GM12872 (cell line): ENCODE data around the gene ULK3.

ENCODE experiments used
- TF ChIP-seq, protein P1 (sequence below): IDR thresholded peaks from 3 replicates; pipeline ENCODE4 v1.5.1; 2011; ENCODE audit warnings: low read depth, mild to moderate bottlenecking, low read length, moderate library complexity; ENCODE audit not compliant: insufficient read depth

Gene ULK3

DNA sequence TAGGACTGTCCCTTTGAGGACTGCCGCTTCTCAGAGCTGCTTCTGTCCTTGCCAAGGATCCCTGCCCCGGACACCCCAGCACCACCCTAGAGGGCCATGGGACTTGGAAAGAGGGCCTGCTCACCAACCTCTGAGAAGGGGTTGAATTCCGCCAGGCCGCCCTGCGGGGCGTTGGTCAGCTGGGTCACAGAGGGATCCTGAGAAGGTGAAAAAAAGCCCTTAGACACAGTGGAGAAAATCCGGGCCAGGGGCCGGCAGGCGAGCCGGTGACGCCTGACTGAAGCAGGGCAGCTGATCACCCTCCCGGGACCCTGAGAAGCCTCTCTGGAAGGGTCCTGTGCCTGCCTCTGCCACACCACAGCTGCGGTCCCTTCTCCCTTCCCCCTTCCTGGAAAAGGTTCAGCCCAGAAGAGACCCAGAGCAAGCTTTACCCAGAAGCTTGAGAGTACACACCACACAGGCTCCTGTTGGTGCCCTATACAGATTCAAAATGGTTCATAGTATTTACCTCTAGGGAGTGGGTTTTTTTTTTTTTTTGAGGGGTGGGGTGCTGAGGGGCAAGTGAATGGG, 11.6 kb upstream of the ULK3 start:
- TF ChIP-seq, protein P1, sequence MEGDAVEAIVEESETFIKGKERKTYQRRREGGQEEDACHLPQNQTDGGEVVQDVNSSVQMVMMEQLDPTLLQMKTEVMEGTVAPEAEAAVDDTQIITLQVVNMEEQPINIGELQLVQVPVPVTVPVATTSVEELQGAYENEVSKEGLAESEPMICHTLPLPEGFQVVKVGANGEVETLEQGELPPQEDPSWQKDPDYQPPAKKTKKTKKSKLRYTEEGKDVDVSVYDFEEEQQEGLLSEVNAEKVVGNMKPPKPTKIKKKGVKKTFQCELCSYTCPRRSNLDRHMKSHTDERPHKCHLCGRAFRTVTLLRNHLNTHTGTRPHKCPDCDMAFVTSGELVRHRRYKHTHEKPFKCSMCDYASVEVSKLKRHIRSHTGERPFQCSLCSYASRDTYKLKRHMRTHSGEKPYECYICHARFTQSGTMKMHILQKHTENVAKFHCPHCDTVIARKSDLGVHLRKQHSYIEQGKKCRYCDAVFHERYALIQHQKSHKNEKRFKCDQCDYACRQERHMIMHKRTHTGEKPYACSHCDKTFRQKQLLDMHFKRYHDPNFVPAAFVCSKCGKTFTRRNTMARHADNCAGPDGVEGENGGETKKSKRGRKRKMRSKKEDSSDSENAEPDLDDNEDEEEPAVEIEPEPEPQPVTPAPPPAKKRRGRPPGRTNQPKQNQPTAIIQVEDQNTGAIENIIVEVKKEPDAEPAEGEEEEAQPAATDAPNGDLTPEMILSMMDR, result no peak

DNA sequence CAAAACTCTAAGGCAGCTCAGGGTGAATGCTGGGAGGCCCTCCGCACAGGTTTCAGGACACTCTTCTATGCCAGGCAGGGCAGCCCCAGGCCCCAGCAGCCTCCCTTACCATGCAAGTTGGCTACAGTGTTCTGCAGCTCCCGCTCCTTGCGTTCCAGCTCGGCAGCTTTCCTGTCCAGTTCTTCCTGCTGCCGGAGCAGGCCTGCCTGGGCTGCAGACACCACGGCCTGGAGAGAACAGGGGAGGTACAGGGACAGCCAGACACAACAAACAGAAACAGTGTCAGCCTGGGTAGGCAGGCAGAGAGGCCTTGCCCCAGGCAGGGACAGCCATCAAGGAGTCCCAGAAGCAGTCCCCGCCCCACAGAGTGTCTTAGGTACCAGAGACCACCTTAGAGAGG, 9.0 kb upstream of the ULK3 start:
- TF ChIP-seq, protein P1, result no peak

DNA sequence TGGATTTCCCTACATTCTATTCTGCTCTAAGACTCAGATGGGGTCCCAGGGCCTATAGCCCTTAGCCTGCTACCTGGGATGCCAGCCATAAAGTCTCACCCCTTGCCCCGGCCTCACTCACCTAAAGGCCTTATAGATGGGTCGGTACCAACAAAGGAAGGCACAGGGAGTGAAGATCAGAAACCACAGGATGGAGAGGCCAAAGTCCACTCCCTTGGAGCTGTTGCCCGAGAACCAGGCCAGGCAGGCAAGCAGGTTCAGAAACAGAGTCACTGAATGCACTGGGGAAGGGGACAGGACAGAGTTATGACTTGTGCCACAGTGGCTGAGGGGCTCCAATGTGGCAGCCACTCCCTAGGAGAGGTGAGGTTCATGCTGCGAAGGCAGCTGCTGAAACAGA, 7.4 kb upstream of the ULK3 start:
- TF ChIP-seq, protein P1, result no peak

DNA sequence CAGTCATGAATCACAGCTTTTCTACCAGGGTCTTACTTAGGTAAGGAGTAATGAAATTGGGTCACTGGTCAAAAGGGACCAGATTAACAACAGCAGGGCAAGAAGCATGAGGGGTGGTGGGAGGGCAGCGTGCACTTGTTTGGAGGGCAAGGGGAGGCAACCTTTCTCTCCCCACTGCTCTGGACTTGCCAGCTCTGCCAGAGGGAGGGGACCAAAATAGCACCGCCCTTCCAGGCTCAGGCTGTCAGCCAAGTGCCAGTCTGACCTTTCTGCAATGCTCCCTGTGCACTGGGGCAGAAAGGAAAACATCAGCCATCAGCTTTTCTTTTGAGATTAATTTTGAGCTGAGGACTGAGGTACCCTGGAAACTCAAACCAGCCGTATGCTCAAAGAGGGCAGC, 4.5 kb upstream of the ULK3 start:
- TF ChIP-seq, protein P1, result no peak

DNA sequence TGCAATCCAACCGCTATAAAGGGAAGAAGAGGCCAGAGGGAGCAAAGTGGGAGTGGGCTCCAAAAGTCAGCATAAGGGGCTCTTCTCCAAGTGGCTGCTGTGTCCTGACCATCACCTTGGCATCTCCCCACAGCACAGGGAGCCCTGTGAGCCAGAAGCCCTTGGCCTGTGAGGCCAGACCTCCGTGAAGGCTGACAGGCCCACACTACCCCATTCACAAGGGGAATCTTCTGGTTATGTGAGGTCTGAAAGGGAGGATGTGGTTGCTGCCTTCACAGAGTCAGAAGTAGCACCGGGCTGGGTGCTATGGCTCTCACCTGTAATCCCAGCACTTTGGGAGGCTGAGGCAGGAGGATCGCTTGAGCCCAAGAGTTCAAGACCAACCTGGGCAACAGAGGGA, 2.6 kb upstream of the ULK3 start:
- TF ChIP-seq, protein P1, result no peak

DNA sequence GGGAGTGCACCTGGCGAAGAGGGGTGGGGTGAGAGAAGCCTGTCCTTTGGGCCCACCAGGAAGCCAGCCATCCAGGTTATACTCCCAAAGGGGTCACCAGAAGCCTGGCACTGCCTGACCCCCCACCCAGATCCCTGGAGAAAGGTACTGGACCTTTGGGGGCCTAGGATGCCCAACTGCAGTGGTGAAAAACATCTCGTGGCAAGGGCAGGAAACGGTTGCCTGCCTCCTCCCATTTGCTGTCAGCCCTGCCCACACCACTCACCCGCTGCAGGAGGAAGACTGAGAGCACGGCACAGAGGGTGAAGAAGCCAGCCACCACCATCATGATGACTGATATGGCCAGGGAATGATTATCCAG, 2.2 kb upstream of the ULK3 start:
- TF ChIP-seq, protein P1, result no peak

DNA sequence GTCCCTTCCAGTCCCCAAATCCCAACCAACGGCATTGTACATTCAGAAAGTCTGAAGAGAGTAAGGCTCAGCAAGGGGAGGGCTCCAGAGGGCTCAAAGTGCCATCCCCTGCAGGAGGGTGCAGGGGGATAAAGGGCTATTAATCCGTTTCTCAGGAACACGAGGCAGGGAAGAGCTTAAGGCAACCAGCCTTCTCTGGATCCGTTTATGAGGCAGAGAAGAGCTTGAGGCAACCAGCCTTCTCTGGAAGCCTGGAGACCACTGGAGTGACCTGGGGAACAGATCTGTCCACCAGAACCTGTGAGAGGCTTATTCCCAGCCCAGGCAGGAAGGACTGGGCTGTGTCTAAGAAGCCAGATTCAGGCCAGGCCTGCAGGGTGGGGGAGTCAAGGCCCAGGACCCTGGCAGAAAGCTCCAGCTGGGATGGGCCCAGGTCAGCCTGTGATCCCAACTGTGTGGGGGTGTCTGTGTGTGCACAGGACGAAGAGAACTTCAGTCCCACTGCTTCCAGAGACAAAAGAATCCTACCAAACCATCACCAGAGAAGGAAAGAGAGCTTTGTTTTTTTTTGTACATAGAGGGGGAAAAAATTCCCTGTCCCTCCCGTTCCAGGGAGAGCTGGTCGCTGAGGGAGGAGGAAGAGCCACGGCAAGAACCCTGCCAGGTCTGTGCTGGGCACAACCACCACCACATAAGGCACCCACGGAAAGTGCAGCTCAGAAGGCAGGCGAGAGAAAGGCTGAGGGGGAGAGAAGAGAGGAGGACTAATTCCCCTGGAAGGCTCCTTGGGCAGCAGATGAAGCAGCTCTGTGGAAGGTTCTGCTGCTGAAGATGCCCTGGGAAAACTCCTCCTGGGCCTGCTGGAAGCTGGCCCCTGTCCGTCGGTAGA, 1.6 kb upstream of the ULK3 start:
- TF ChIP-seq, protein P1, result no peak
